ENCODE data around the gene TMEM243. TPM values are rescaled to one million over a fixed set of nuclear protein-coding genes. Genes with fewer than 3 reads are reported as not detected.

Gene TMEM243
- total RNA-seq, 1 experiment from 2014 or later = 23.5 TPM

GRCh38 chr7:87155788-87156187 lies 63.7 kb downstream of the TMEM243 start:
- no peak overlapping the region for H3K4me2 ChIP-seq (ENCODE audit: insufficient read depth, insufficient read length, low read length)

More at GRCh38 chr7:87155788-87156187, 63.7 kb downstream of the TMEM243 start:
- DNase-seq = no peak
- H3K23ac ChIP-seq (ENCODE audit: insufficient read length, low read depth, low read length) = no peak overlapping the region
- no peak overlapping the region for H2AK5ac ChIP-seq (ENCODE audit: insufficient read length, low read length)
- no peak overlapping the region for H2BK5ac ChIP-seq (ENCODE audit: insufficient read length, low read length)
- no peak overlapping the region for H2AFZ ChIP-seq (ENCODE audit: low read length)
- no peaks in the 10 kb centered on the region for H3K27me3 Mint-ChIP-seq (ENCODE audit: low read depth)
- H3K18ac ChIP-seq (ENCODE audit: insufficient read length, low read depth, low read length) = no peak overlapping the region
- H3K4me1 Mint-ChIP-seq = peaks cover 25 to 31% of the 10 kb centered on the region in 2 experiments
- no peak overlapping the region for H4K91ac ChIP-seq (ENCODE audit: insufficient read length, low read depth, low read length)
- H3K79me1 ChIP-seq (ENCODE audit: insufficient read depth, low read depth, low read length, poor library complexity, severe bottlenecking) = peaks cover 2% of the 10 kb centered on the region
- no peaks in the 10 kb centered on the region for H3K27me3 ChIP-seq (ENCODE audit: insufficient read depth, low read length)
- no peak overlapping the region for H4K8ac ChIP-seq (replicated peaks; ENCODE audit: insufficient read length, low read depth, low read length)
- H2BK12ac ChIP-seq (ENCODE audit: insufficient read length, low read depth, low read length) = no peak overlapping the region
- peaks cover 3% of the 10 kb centered on the region for H3K23me2 ChIP-seq (ENCODE audit: insufficient read length, low read depth, low read length, poor library complexity, severe bottlenecking)
- no peaks in the 10 kb centered on the region for H3K4me1 ChIP-seq (ENCODE audit: insufficient read depth, low read length)
- no peak for TF ChIP-seq CTCF (conservative IDR thresholded peaks at IDR 0.05)
- H3K9me3 ChIP-seq (ENCODE audit: control insufficient read depth, low read depth, low read length) = no peaks in the 10 kb centered on the region
- no peak overlapping the region for H3K4ac ChIP-seq (ENCODE audit: low read depth, low read length)
- H3K9ac ChIP-seq (ENCODE audit: extremely low read depth, insufficient read length, low read length) = no peak overlapping the region
- peak overlapping the region; percentile 26 to 64; a peak in 2 of 5 replicates for H3K4me3 Mint-ChIP-seq
- H2BK20ac ChIP-seq (ENCODE audit: low read depth, low read length, poor library complexity, severe bottlenecking) = no peak overlapping the region
- H3K9me3 Mint-ChIP-seq = peaks cover 0 to 4% of the 10 kb centered on the region in 2 experiments; a peak in 1 of 5 replicates
- H2BK120ac ChIP-seq (ENCODE audit: low read depth, low read length, poor library complexity, severe bottlenecking) = no peak overlapping the region
- no peak overlapping the region for H3K56ac ChIP-seq (ENCODE audit: insufficient read length, low read depth, low read length)
- H3K36me3 Mint-ChIP-seq (ENCODE audit: insufficient read depth in 1 of 3, low read depth in 3 of 3) = peaks cover 5 to 29% (median 19%) of the 10 kb centered on the region in 3 experiments; a peak in 6 of 7 replicates
- H4K20me1 ChIP-seq (ENCODE audit: control insufficient read depth, insufficient read depth, insufficient read length) = no peaks in the 10 kb centered on the region
- no peak overlapping the region for H2BK15ac ChIP-seq (ENCODE audit: low read depth, low read length)
- H3T11ph ChIP-seq (ENCODE audit: low read length) = no peak overlapping the region
- peaks cover 42% of the 10 kb centered on the region; the same call in 1 of the 2 replicates for H3K79me2 ChIP-seq (ENCODE audit: insufficient read depth, low read length)
- no peak overlapping the region for H3K14ac ChIP-seq (ENCODE audit: insufficient read depth, low read length)
- WGBS (ENCODE audit: extremely low coverage, insufficient read length, low lambda C conversion rate) = no CpG with 5 or more reads among the region's 3 CpGs
- no peak overlapping the region for H3K27ac ChIP-seq (ENCODE audit: insufficient read length, low read depth, low read length)
- H3K27ac Mint-ChIP-seq = no peak overlapping the region; a peak in 1 of 7 replicates
- H4K5ac ChIP-seq (ENCODE audit: insufficient read length, low read depth, low read length) = no peak overlapping the region
